ENCODE measurements around the gene AUTS2. TPM values are rescaled to one million over a fixed set of nuclear protein-coding genes. Genes with fewer than 3 reads are reported as not detected.

The AUTS2 gene
- polyA plus RNA-seq, 3 donors: 0.08 to 0.35 TPM; not detected in 1

DNA sequence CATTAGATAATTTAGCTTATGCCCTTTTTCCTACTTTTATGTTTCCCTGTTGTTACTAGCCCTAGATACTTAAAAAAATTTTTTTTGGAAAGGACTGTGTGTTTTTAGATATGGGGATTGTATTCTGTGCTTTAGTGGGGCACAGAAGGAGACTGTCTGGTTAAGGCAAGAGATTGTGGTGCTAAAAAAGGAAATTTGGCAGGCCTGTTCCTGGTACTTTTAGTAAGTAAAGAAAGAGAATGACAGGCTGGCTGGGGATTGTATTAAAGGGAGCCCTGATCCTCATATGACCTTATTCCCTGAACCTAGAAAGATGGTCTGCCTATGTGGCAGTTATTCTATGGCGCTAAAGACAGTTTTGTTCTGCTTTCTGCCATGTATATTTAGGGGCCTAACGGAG is 74.8 kb downstream of the AUTS2 start:
- Histone ChIP-seq H3K27ac (ENCODE audit: low read depth in 1 of 2, low read length in 2 of 2) (no peak overlapping the region), H3K4me2 (replicated peaks; ENCODE audit: extremely low read depth, low read length, poor library complexity, severe bottlenecking) (no peak overlapping the region), H3K36me3 (replicated peaks in 1 of 2; ENCODE audit: control insufficient read depth in 1 of 2, insufficient read depth in 2 of 2, low read length in 2 of 2) (no peaks in the 10 kb centered on the region), H2AFZ (ENCODE audit: insufficient read depth, low read depth, low read length, poor library complexity, severe bottlenecking) (no peak overlapping the region), H3K4me3 (replicated peaks in 1 of 3; ENCODE audit: low read depth in 2 of 3, low read length in 3 of 3) (no peak overlapping the region), H3K9ac (ENCODE audit: insufficient read depth, low read length, poor library complexity, severe bottlenecking) (no peak overlapping the region), H3K27me3 (ENCODE audit: control insufficient read depth in 2 of 2, insufficient read depth in 2 of 2, low read length in 2 of 2) (no peaks in the 10 kb centered on the region), H3K9me3 (replicated peaks in 1 of 2; ENCODE audit: control insufficient read depth in 1 of 2, insufficient read depth in 1 of 2, low read length in 2 of 2) (no peaks in the 10 kb centered on the region), H3K79me2 (ENCODE audit: insufficient read depth, low read length) (no peaks in the 10 kb centered on the region), H4K20me1 (ENCODE audit: insufficient read depth, low read length) (no peaks in the 10 kb centered on the region), H3K4me1 (ENCODE audit: control insufficient read depth in 1 of 2, insufficient read depth in 2 of 2, low read length in 2 of 2) (peaks cover 10 to 13% of the 10 kb centered on the region in 2 donors)
- Mint-ChIP-seq H3K27ac (no peak overlapping the region), H3K9me3 (no peaks in the 10 kb centered on the region), H3K27me3 (ENCODE audit: low read depth in 3 of 3) (peaks cover 0 to under 1% (median 0%) of the 10 kb centered on the region in 3 donors), H3K36me3 (no peaks in the 10 kb centered on the region), H3K4me1 (peaks cover 27% of the 10 kb centered on the region), H3K4me3 (no peak overlapping the region)
- DNase-seq: no peak
- intact Hi-C loops (cut with micrococcal nuclease): no loop called here
- TF ChIP-seq, protein P1, sequence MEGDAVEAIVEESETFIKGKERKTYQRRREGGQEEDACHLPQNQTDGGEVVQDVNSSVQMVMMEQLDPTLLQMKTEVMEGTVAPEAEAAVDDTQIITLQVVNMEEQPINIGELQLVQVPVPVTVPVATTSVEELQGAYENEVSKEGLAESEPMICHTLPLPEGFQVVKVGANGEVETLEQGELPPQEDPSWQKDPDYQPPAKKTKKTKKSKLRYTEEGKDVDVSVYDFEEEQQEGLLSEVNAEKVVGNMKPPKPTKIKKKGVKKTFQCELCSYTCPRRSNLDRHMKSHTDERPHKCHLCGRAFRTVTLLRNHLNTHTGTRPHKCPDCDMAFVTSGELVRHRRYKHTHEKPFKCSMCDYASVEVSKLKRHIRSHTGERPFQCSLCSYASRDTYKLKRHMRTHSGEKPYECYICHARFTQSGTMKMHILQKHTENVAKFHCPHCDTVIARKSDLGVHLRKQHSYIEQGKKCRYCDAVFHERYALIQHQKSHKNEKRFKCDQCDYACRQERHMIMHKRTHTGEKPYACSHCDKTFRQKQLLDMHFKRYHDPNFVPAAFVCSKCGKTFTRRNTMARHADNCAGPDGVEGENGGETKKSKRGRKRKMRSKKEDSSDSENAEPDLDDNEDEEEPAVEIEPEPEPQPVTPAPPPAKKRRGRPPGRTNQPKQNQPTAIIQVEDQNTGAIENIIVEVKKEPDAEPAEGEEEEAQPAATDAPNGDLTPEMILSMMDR (IDR thresholded peaks at IDR 0.05): no peak
- no CpG with 5 or more reads among the region's 2 CpGs for WGBS (ENCODE audit: insufficient coverage)

DNA sequence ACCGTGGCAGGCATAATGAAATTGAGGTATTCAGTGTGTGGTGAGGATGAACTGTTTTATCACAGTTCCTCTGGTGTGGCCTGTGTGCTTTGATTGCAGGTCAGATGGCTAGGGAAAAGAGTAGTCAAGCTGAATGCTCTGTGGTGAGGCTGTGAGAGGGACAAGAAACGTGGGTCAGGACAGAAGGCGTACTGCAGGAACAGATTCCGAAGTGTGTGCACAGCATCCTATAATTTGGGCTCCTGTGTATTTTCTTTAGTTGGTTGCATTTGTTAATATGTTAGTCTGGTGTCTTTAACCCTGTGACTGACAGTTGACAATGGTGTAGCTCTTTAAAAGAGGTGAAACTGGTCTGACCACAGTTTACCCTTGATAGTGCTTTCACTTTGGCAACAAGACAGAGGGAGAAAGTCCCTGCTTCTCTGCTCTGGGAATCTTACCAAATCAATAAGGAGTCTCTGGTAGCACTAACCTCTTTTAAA is 76.5 kb downstream of the AUTS2 start:
- Mint-ChIP-seq H3K27ac (no peak overlapping the region), H3K36me3 (no peaks in the 10 kb centered on the region), H3K4me3 (no peak overlapping the region)

More for the DNA sequence above, 76.5 kb downstream of the AUTS2 start:
- Mint-ChIP-seq H3K9me3 (no peaks in the 10 kb centered on the region), H3K4me1 (peaks cover 40% of the 10 kb centered on the region), H3K27me3 (ENCODE audit: low read depth in 3 of 3) (no peaks in the 10 kb centered on the region)
- H3K4me2 ChIP-seq (replicated peaks; ENCODE audit: extremely low read depth, low read length, poor library complexity, severe bottlenecking): no peak overlapping the region
- H3K4me3 ChIP-seq (replicated peaks in 1 of 3; ENCODE audit: low read depth in 2 of 3, low read length in 3 of 3): no peak overlapping the region
- peaks cover 17 to 20% of the 10 kb centered on the region in 2 donors for H3K4me1 ChIP-seq (ENCODE audit: control insufficient read depth in 1 of 2, insufficient read depth in 2 of 2, low read length in 2 of 2)
- DNase-seq: no peak
- TF ChIP-seq, protein P1 (IDR thresholded peaks at IDR 0.05): no peak
- no peaks in the 10 kb centered on the region for H3K9me3 ChIP-seq (replicated peaks in 1 of 2; ENCODE audit: control insufficient read depth in 1 of 2, insufficient read depth in 1 of 2, low read length in 2 of 2)
- no peaks in the 10 kb centered on the region for H4K20me1 ChIP-seq (ENCODE audit: insufficient read depth, low read length)
- no peaks in the 10 kb centered on the region for H3K27me3 ChIP-seq (ENCODE audit: control insufficient read depth in 2 of 2, insufficient read depth in 2 of 2, low read length in 2 of 2)
- no peaks in the 10 kb centered on the region for H3K79me2 ChIP-seq (ENCODE audit: insufficient read depth, low read length)
- H3K9ac ChIP-seq (ENCODE audit: insufficient read depth, low read length, poor library complexity, severe bottlenecking): no peak overlapping the region
- H2AFZ ChIP-seq (ENCODE audit: insufficient read depth, low read depth, low read length, poor library complexity, severe bottlenecking): no peak overlapping the region
- H3K27ac ChIP-seq (ENCODE audit: low read depth in 1 of 2, low read length in 2 of 2): no peak overlapping the region
- 64% methylated on average over 4 of the region's 4 CpGs for WGBS (ENCODE audit: insufficient coverage)
- intact Hi-C loops (cut with micrococcal nuclease): no loop called here
- H3K36me3 ChIP-seq (replicated peaks in 1 of 2; ENCODE audit: control insufficient read depth in 1 of 2, insufficient read depth in 2 of 2, low read length in 2 of 2): no peaks in the 10 kb centered on the region

All from CD14-positive monocyte (primary cell).